ENCODE results near the gene TTC14. TPM values are rescaled to one million over a fixed set of nuclear protein-coding genes. Genes with fewer than 3 reads are reported as not detected.

TTC14 gene
- total and polyA plus RNA-seq, 2 donors from 2014 or later = 28.5 to 52.8 TPM

DNA sequence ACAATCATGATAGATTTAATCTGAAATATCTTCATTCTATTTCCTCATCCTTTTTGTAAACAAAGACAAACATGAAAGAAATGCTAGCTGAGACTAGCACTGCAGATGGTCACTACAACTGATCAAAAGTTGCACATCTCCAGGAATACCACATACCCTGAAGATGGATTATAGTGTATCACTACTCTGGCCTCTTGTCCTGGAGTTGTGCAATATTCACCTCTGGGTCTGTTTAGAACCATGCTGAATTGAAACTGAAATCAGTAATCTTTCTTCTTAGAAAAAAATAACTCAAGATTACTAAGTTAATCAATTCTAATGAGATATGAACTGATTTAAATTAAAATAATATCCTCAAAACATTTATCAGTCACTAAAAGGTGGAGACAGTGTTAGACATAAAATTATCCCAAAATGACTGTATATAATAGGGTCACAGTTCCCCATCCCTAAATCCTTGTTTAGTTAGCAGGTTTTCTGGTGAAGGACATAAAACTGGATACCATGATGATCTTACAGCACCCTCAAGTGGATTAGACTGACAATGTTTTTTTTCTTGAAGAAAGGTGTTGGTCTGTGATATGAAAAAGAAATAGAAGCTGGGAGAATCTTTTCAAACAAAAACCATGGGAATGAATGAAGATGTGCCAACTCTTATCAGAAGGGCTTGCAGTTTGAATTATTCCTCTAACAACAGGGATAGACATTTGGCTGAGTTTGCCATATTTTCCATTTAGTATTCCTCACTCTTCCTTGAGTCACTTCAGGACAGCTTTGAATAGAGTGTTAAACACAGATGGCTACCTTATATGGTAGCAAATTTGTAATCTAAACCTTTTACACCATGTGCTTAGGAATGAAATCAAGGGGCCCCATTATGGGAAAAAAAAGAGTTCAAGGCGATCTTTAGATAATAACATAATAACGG is 7.1 kb upstream of the TTC14 start:
- Histone ChIP-seq H3K9ac (ENCODE audit: low read length in 3 of 3) (no peak overlapping the region), H3K27ac (ENCODE audit: low read depth in 2 of 2, low read length in 2 of 2) (no peak overlapping the region), H3K36me3 (ENCODE audit: control insufficient read depth in 2 of 3, insufficient read depth in 3 of 3, low read length in 3 of 3) (no peaks in the 10 kb centered on the region), H3K27me3 (ENCODE audit: control insufficient read depth, insufficient read depth, low read length) (no peaks in the 10 kb centered on the region), H3K4me3 (ENCODE audit: low read length in 3 of 3) (no peak overlapping the region), H3K9me3 (ENCODE audit: control insufficient read depth in 2 of 3, insufficient read depth in 1 of 3, low read length in 3 of 3) (no peaks in the 10 kb centered on the region), H3K4me1 (ENCODE audit: control insufficient read depth in 2 of 3, insufficient read depth in 2 of 3, low read depth in 1 of 3, low read length in 3 of 3) (no peaks in the 10 kb centered on the region)
- FAIRE-seq (no peak), DNase-seq (peak in 2 of 5 donors; percentile 28 to 54)
- intact Hi-C loops (cut with DNase I) = no loop called here
- TF ChIP-seq, protein P1, sequence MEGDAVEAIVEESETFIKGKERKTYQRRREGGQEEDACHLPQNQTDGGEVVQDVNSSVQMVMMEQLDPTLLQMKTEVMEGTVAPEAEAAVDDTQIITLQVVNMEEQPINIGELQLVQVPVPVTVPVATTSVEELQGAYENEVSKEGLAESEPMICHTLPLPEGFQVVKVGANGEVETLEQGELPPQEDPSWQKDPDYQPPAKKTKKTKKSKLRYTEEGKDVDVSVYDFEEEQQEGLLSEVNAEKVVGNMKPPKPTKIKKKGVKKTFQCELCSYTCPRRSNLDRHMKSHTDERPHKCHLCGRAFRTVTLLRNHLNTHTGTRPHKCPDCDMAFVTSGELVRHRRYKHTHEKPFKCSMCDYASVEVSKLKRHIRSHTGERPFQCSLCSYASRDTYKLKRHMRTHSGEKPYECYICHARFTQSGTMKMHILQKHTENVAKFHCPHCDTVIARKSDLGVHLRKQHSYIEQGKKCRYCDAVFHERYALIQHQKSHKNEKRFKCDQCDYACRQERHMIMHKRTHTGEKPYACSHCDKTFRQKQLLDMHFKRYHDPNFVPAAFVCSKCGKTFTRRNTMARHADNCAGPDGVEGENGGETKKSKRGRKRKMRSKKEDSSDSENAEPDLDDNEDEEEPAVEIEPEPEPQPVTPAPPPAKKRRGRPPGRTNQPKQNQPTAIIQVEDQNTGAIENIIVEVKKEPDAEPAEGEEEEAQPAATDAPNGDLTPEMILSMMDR (IDR thresholded peaks at IDR 0.05; ENCODE audit: borderline replicate concordance, extremely low read depth, insufficient read depth) = no peak

DNA sequence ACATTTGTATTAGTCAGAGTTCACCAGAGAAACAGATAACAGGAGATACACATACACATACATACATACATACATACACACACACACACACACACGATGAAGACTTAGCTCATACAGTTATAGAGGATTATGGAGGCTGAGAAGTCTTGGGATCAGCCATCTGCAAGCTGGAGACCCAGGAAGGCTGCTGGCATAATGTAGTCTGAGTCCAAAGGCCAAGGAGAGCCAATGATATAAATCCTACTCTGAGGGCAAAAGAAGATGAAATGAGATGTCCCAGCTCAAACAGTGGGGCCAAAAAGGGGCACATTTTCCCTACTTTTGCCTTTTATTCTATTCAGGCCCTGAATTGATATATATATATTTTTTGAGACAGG is 6.4 kb upstream of the TTC14 start:
- H3K9me3 ChIP-seq (ENCODE audit: control insufficient read depth in 2 of 3, insufficient read depth in 1 of 3, low read length in 3 of 3) = no peaks in the 10 kb centered on the region
- intact Hi-C loops (cut with DNase I) = no loop called here
- no peaks in the 10 kb centered on the region for H3K36me3 ChIP-seq (ENCODE audit: control insufficient read depth in 2 of 3, insufficient read depth in 3 of 3, low read length in 3 of 3)
- H3K27me3 ChIP-seq (ENCODE audit: control insufficient read depth, insufficient read depth, low read length) = no peaks in the 10 kb centered on the region
- no peak overlapping the region for H3K4me3 ChIP-seq (ENCODE audit: low read length in 3 of 3)
- H3K27ac ChIP-seq (ENCODE audit: low read depth in 2 of 2, low read length in 2 of 2) = no peak overlapping the region
- no peak overlapping the region for H3K9ac ChIP-seq (ENCODE audit: low read length in 3 of 3)
- FAIRE-seq = no peak
- TF ChIP-seq, protein P1 (IDR thresholded peaks at IDR 0.05; ENCODE audit: borderline replicate concordance, extremely low read depth, insufficient read depth) = no peak
- no peaks in the 10 kb centered on the region for H3K4me1 ChIP-seq (ENCODE audit: control insufficient read depth in 2 of 3, insufficient read depth in 2 of 3, low read depth in 1 of 3, low read length in 3 of 3)
- DNase-seq = no peak

DNA sequence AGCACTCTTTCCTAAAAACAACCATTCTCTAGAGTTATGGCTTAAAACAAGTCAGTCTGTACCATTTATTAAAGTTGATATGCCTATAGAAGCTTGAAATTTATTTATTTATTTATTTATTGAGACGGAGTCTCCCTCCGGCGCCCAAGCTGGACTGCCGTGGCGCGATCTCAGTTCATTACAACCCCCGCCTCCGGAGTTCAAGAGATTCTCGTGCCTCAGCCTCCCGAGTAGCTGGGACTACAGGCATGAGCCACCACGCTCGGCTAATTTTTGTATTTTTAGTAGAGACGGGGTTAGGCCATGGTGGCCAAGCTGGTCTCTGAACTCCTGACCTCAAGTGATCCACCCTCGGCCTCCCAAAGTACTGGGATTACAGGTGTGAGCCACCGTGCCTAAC is 1.5 kb upstream of the TTC14 start:
- no peak for FAIRE-seq

More for the DNA sequence above, 1.5 kb upstream of the TTC14 start:
- no peak for DNase-seq
- no peak overlapping the region for H3K27ac ChIP-seq (ENCODE audit: low read depth in 2 of 2, low read length in 2 of 2)
- no peak overlapping the region for H3K9ac ChIP-seq (ENCODE audit: low read length in 3 of 3)
- intact Hi-C loops (cut with DNase I) = no loop called here
- TF ChIP-seq, protein P1 (IDR thresholded peaks at IDR 0.05; ENCODE audit: borderline replicate concordance, extremely low read depth, insufficient read depth) = no peak
- peaks cover 0 to 15% (median 3%) of the 10 kb centered on the region in 3 donors for H3K36me3 ChIP-seq (ENCODE audit: control insufficient read depth in 2 of 3, insufficient read depth in 3 of 3, low read length in 3 of 3)
- H3K4me1 ChIP-seq (ENCODE audit: control insufficient read depth in 2 of 3, insufficient read depth in 2 of 3, low read depth in 1 of 3, low read length in 3 of 3) = peaks cover 0 to 6% (median 4%) of the 10 kb centered on the region in 3 donors
- H3K27me3 ChIP-seq (ENCODE audit: control insufficient read depth, insufficient read depth, low read length) = peaks cover 2% of the 10 kb centered on the region
- H3K9me3 ChIP-seq (ENCODE audit: control insufficient read depth in 2 of 3, insufficient read depth in 1 of 3, low read length in 3 of 3) = peaks cover 0 to 3% (median 0%) of the 10 kb centered on the region in 3 donors
- no peak overlapping the region for H3K4me3 ChIP-seq (ENCODE audit: low read length in 3 of 3)
